ENCODE results near the gene FAM185A.

DNA sequence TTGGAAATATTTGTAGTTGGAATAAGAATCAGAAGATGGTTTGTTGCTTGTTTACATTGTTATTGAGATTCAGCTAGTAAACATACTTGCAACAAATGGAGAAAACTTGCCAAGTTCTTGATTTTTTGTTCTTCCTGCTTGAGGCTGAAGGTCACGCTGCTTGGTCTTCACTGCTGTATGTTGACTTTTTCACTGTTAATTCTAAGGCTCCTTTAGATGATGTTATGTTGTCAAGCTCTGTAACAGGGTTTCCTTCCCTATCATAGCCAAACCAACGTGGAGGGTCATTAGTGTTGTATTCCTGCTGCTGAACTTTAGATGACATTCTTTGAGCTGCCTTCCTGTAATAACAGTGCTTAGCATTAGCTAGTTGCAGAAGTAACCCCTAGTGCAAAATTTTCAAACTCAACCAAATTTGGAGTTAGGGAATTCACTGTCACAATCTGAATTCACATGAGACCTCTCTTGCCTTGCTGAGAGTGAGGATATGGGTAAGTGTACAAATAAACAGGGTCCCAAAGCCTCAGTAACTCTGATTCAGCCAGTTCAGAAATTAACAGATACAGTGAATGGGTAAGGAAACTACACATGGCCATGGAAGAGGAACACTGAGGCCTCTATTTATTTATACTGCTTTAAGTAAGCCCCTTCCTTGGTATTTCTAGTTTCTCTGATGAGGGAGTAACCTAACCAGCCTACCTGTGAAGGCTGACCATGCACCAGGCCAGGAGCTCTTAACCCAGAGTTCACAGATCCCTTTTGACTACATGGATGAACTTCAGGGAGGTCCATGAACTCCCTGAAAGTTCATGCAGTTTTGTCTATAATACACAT lies 64.6 kb downstream of the FAM185A start:
- no peak for TF ChIP-seq CTCF (IDR thresholded peaks at IDR 0.05)
- no peak for TF ChIP-seq POLR2AphosphoS5 (IDR thresholded peaks at IDR 0.05; ENCODE audit: low read depth, low read length)

Measured in Panc1 (cell line).